ENCODE measurements around the gene SCN4A.
"Not testable (repeated sequence)": the region's sequence is repeated elsewhere in the genome, so short reads cannot be mapped to it uniquely, and the experiment has no call there.

GRCh38 chr17:63894021-63894420 lies 78.7 kb downstream of the SCN4A start:
- not testable (repeated sequence) for TF ChIP-seq CTCF, EZH2, EZH2phosphoT487 (IDR thresholded peaks at IDR 0.05)

Measured in neural progenitor cell (in vitro differentiated cells).